ENCODE results near the gene GPR4. TPM values are rescaled to one million over a fixed set of nuclear protein-coding genes. Genes with fewer than 3 reads are reported as not detected.

The GPR4 gene
- total RNA-seq, 4 donors from 2014 or later, result 0.62 to 13.5 (median 6.6) TPM

GRCh38 chr19:45645068-45645630 lies 43.1 kb upstream of the GPR4 start:
- DNase-seq, result no peak
- intact Hi-C loops (cut with DNase I; ENCODE audit: low total_unique reads), result no loop called here

GRCh38 chr19:45643927-45644771 lies 42.1 kb upstream of the GPR4 start:
- TF ChIP-seq CTCF (IDR thresholded peaks at IDR 0.05), result no peak
- no peak for TF ChIP-seq POLR2A (IDR thresholded peaks at IDR 0.05)
- Histone ChIP-seq H3K27ac (no peak overlapping the region), H3K4me3 (no peak overlapping the region), H3K27me3 (peaks cover 0 to 6% of the 10 kb centered on the region in 2 donors), H3K9me3 (no peaks in the 10 kb centered on the region), H3K36me3 (no peaks in the 10 kb centered on the region), H3K4me1 (peaks cover 0 to under 1% of the 10 kb centered on the region in 2 donors)
- DNase-seq, result no peak
- intact Hi-C loops (cut with DNase I; ENCODE audit: low total_unique reads), result loop anchor here (5.0 kb wide), 2 partner anchors 42 to 122 kb away; partner anchors contain the start of gene GPR4

More at GRCh38 chr19:45645068-45645630, 43.1 kb upstream of the GPR4 start:
- peaks cover 0 to 6% of the 10 kb centered on the region in 2 donors for H3K27me3 ChIP-seq
- no peaks in the 10 kb centered on the region for H3K9me3 ChIP-seq
- peak overlapping the region in 1 of 2 donors; percentile 17 for H3K4me3 ChIP-seq
- H3K4me1 ChIP-seq, result no peaks in the 10 kb centered on the region
- TF ChIP-seq POLR2A (IDR thresholded peaks at IDR 0.05) (no peak), CTCF (IDR thresholded peaks at IDR 0.05) (no peak)
- H3K36me3 ChIP-seq, result no peaks in the 10 kb centered on the region
- no peak overlapping the region for H3K27ac ChIP-seq

- no peaks in the 10 kb centered on the region for H3K36me3 ChIP-seq
- H3K27me3 ChIP-seq, result peaks cover 0 to 6% of the 10 kb centered on the region in 2 donors
- peak; percentile 68 to 76 for DNase-seq
- intact Hi-C loops (cut with DNase I; ENCODE audit: low total_unique reads), result loop anchor here (5.0 kb wide), 2 partner anchors 41 to 121 kb away; partner anchors contain the start of gene GPR4
- H3K4me3 ChIP-seq, result no peak overlapping the region
- no peaks in the 10 kb centered on the region for H3K9me3 ChIP-seq
- peaks cover 0 to 8% of the 10 kb centered on the region in 2 donors for H3K4me1 ChIP-seq
- TF ChIP-seq POLR2A (IDR thresholded peaks at IDR 0.05), result no peak
- peak; percentile 89 to 96 (median 92) for TF ChIP-seq CTCF (IDR thresholded peaks at IDR 0.05)
- H3K27ac ChIP-seq, result no peak overlapping the region
These were observed 41.3 kb upstream of the GPR4 start for GRCh38 chr19:45643024-45643926.

GRCh38 chr19:45641274-45642105 lies 39.5 kb upstream of the GPR4 start:
- TF ChIP-seq CTCF (IDR thresholded peaks at IDR 0.05) (no peak), POLR2A (IDR thresholded peaks at IDR 0.05) (no peak)
- Histone ChIP-seq H3K4me1 (peaks cover 0 to 8% of the 10 kb centered on the region in 2 donors), H3K27me3 (peaks cover 0 to 6% of the 10 kb centered on the region in 2 donors), H3K9me3 (no peaks in the 10 kb centered on the region), H3K4me3 (peak overlapping the region; percentile 13 to 22), H3K27ac (peak overlapping the region; percentile 70 to 72), H3K36me3 (no peaks in the 10 kb centered on the region)
- peak; percentile 57 to 72 for DNase-seq
- intact Hi-C loops (cut with DNase I; ENCODE audit: low total_unique reads), result loop anchor here (5.0 kb wide), 2 partner anchors 39 to 119 kb away; partner anchors contain the start of gene GPR4
